ENCODE data around the gene IMPG2. TPM values are rescaled to one million over a fixed set of nuclear protein-coding genes. Genes with fewer than 3 reads are reported as not detected.

IMPG2 gene
- total RNA-seq, 2 donors from 2014 or later = 0.18 to 0.26 TPM

DNA sequence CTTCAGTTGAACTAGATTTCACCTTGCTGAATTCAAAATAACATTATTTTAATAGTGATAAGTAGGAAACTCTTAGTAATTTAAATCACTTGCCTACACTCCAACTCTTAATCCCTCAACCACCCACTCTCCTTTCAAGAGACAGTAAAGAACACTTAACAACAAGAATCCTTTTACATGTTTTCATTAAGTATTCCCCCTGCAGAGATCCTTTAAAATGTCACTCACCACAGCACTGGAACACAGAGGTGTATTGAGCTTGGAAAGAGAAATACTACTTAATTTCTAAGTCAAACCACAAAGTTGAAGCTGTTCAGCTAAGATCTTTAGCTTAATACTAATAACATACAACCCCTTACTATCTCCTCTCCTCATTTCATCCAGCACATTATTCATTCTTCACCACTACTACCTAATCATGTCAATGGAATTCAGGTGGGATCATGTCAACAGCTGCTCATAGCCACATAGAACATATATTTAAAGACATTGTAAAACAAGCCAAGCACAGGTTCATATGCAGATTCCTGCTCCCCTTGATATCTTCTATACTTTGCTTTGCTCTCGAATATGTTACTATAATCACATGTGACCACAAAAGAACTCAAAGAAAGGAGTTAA lies 40.5 kb downstream of the IMPG2 start:
- Histone ChIP-seq H3K9me3 (ENCODE audit: control insufficient read depth, low read length) (no peaks in the 10 kb centered on the region), H3K27ac (ENCODE audit: low read depth, low read length) (no peak overlapping the region), H3K36me3 (ENCODE audit: control insufficient read depth, insufficient read depth, low read length) (no peaks in the 10 kb centered on the region), H3K27me3 (ENCODE audit: control insufficient read depth, insufficient read depth, low read length, poor library complexity, severe bottlenecking) (peaks cover 5% of the 10 kb centered on the region), H3K4me3 (ENCODE audit: low read length) (no peak overlapping the region), H3K9ac (ENCODE audit: extremely low read depth, low read length, poor library complexity, severe bottlenecking) (no peak overlapping the region), H3K4me1 (ENCODE audit: control insufficient read depth, insufficient read depth, low read length) (no peaks in the 10 kb centered on the region)
- DNase-seq = no peak
- no peak overlapping the region for H3K27ac Mint-ChIP-seq
- peaks cover 11% of the 10 kb centered on the region for H3K27me3 Mint-ChIP-seq (ENCODE audit: insufficient read depth)
- no peak overlapping the region for H3K4me3 Mint-ChIP-seq
- WGBS, 2 experiments (ENCODE audit: insufficient coverage in 1 of 2, insufficient read length in 1 of 2) = 83 to 100% methylated on average over 1 of the region's 1 CpG
- TF ChIP-seq, protein P1, sequence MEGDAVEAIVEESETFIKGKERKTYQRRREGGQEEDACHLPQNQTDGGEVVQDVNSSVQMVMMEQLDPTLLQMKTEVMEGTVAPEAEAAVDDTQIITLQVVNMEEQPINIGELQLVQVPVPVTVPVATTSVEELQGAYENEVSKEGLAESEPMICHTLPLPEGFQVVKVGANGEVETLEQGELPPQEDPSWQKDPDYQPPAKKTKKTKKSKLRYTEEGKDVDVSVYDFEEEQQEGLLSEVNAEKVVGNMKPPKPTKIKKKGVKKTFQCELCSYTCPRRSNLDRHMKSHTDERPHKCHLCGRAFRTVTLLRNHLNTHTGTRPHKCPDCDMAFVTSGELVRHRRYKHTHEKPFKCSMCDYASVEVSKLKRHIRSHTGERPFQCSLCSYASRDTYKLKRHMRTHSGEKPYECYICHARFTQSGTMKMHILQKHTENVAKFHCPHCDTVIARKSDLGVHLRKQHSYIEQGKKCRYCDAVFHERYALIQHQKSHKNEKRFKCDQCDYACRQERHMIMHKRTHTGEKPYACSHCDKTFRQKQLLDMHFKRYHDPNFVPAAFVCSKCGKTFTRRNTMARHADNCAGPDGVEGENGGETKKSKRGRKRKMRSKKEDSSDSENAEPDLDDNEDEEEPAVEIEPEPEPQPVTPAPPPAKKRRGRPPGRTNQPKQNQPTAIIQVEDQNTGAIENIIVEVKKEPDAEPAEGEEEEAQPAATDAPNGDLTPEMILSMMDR (conservative IDR thresholded peaks at IDR 0.05) = no peak
- H3K4me1 Mint-ChIP-seq = peaks cover 1% of the 10 kb centered on the region
- no peaks in the 10 kb centered on the region for H3K36me3 Mint-ChIP-seq (ENCODE audit: low read depth)
- H3K9me3 Mint-ChIP-seq = no peaks in the 10 kb centered on the region

DNA sequence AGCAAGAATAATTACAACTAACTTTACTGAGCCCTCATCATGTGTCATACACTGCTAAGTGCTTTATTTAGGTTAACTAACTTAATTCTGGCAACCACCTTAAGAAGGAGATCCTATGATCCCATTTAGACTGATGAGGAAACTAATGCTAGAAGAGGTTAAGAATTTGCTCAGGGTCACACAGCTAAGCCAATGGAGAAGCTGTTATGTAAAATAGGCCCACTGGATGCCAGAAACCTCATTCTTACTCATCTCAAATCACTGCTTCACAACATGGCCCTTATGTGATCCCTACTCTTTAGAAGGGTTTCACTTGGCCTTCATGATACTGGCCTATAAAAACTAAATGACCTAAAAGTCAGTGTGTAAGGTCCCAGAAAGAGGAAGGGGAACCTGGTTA lies 41.2 kb downstream of the IMPG2 start:
- Histone ChIP-seq H3K9me3 (ENCODE audit: control insufficient read depth, low read length) (no peaks in the 10 kb centered on the region), H3K4me1 (ENCODE audit: control insufficient read depth, insufficient read depth, low read length) (no peaks in the 10 kb centered on the region), H3K36me3 (ENCODE audit: control insufficient read depth, insufficient read depth, low read length) (no peaks in the 10 kb centered on the region), H3K27ac (ENCODE audit: low read depth, low read length) (no peak overlapping the region), H3K9ac (ENCODE audit: extremely low read depth, low read length, poor library complexity, severe bottlenecking) (no peak overlapping the region), H3K27me3 (ENCODE audit: control insufficient read depth, insufficient read depth, low read length, poor library complexity, severe bottlenecking) (peaks cover 5% of the 10 kb centered on the region), H3K4me3 (ENCODE audit: low read length) (no peak overlapping the region)
- Mint-ChIP-seq H3K9me3 (no peaks in the 10 kb centered on the region), H3K27ac (no peak overlapping the region), H3K4me1 (peaks cover 1% of the 10 kb centered on the region), H3K27me3 (ENCODE audit: insufficient read depth) (peaks cover 15% of the 10 kb centered on the region), H3K4me3 (no peak overlapping the region), H3K36me3 (ENCODE audit: low read depth) (no peaks in the 10 kb centered on the region)
- no peak for DNase-seq
- TF ChIP-seq, protein P1 (conservative IDR thresholded peaks at IDR 0.05) = no peak

DNA sequence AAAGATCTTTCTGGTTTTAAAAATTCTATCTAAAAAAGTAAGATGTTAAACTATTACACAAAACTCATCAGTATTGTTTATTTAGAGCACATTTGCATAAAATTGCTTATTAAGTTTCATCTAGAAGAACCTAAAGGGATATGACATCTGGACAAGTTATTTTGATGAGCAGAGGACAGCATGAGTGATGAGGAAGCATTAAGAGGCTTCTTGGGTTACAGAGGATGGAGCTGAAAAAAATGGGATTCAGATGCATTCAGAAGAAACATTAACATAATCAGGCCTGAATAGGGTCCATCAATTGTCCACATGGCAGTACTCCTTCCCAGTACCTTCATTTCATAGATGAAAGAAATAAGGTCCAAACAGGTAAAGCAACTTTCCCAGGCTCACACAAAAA lies 41.6 kb downstream of the IMPG2 start:
- DNase-seq = no peak
- H3K4me1 Mint-ChIP-seq = peaks cover 1% of the 10 kb centered on the region
- H3K27me3 ChIP-seq (ENCODE audit: control insufficient read depth, insufficient read depth, low read length, poor library complexity, severe bottlenecking) = peaks cover 5% of the 10 kb centered on the region
- no peak overlapping the region for H3K4me3 Mint-ChIP-seq
- H3K36me3 ChIP-seq (ENCODE audit: control insufficient read depth, insufficient read depth, low read length) = no peaks in the 10 kb centered on the region
- TF ChIP-seq, protein P1 (conservative IDR thresholded peaks at IDR 0.05) = no peak
- H3K4me3 ChIP-seq (ENCODE audit: low read length) = no peak overlapping the region
- no peaks in the 10 kb centered on the region for H3K9me3 ChIP-seq (ENCODE audit: control insufficient read depth, low read length)
- no peak overlapping the region for H3K27ac Mint-ChIP-seq
- no peak overlapping the region for H3K9ac ChIP-seq (ENCODE audit: extremely low read depth, low read length, poor library complexity, severe bottlenecking)
- no peaks in the 10 kb centered on the region for H3K9me3 Mint-ChIP-seq
- no peak overlapping the region for H3K27ac ChIP-seq (ENCODE audit: low read depth, low read length)
- peaks cover 16% of the 10 kb centered on the region for H3K27me3 Mint-ChIP-seq (ENCODE audit: insufficient read depth)
- no peaks in the 10 kb centered on the region for H3K4me1 ChIP-seq (ENCODE audit: control insufficient read depth, insufficient read depth, low read length)
- H3K36me3 Mint-ChIP-seq (ENCODE audit: low read depth) = no peaks in the 10 kb centered on the region

All from endodermal cell (in vitro differentiated cells).